Measurements from ENCODE around the gene CLEC2L.

DNA sequence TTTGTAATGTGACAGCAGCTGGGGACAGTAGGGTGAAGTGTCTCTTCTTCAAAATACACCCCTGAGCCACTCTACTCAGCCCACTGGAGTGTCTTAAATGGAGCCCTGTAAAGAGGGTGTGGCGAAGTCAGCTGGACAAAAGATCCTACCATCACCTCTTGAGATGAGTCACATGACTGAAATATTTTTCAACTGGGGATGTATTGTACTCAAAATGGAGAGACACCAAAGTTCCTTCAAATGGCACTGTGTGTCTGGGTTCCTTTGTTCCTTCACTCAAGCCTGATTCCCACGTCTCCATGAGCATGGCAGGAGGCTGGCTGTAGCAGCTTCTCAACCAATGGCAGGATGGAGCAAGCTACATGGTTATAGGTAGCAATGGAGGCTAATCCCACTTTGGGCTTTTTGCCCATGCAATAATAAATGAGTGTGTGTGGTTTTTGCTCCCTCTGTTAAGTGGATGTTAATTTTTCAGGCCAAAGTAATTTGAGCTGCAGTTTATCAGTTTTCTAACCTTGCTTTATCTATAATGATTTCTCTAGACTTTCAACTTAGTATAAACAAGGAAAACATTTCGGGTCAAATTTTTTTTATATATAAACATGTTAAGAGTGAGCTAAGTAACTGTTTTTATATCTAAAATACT lies 68.2 kb downstream of the CLEC2L start:
- TF ChIP-seq, protein P1, sequence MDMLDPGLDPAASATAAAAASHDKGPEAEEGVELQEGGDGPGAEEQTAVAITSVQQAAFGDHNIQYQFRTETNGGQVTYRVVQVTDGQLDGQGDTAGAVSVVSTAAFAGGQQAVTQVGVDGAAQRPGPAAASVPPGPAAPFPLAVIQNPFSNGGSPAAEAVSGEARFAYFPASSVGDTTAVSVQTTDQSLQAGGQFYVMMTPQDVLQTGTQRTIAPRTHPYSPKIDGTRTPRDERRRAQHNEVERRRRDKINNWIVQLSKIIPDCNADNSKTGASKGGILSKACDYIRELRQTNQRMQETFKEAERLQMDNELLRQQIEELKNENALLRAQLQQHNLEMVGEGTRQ (IDR thresholded peaks at IDR 0.05; ENCODE audit: borderline replicate concordance, low read depth, low read length) = no peak
- TF ChIP-seq RFX5 (IDR thresholded peaks at IDR 0.05; ENCODE audit: low read length) (no peak), TCF12 (IDR thresholded peaks at IDR 0.05) (no peak), CTCF (IDR thresholded peaks at IDR 0.05) (no peak), POLR2AphosphoS5 (IDR thresholded peaks at IDR 0.05; ENCODE audit: low read depth, low read length) (no peak), RCOR1 (IDR thresholded peaks at IDR 0.05; ENCODE audit: low read length) (no peak), NFIC (IDR thresholded peaks at IDR 0.05; ENCODE audit: borderline replicate concordance) (no peak), EP300 (IDR thresholded peaks at IDR 0.05; ENCODE audit: borderline replicate concordance in 1 of 2, low read depth in 1 of 2, low read length in 1 of 2) (no peak)
- TF ChIP-seq, protein P2, sequence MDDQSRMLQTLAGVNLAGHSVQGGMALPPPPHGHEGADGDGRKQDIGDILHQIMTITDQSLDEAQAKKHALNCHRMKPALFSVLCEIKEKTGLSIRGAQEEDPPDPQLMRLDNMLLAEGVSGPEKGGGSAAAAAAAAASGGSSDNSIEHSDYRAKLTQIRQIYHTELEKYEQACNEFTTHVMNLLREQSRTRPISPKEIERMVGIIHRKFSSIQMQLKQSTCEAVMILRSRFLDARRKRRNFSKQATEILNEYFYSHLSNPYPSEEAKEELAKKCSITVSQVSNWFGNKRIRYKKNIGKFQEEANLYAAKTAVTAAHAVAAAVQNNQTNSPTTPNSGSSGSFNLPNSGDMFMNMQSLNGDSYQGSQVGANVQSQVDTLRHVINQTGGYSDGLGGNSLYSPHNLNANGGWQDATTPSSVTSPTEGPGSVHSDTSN (IDR thresholded peaks at IDR 0.05) = no peak
